GM19463 (cell line): Measurements from ENCODE around the gene NCAM1.
"Not testable (repeated sequence)": the region's sequence is repeated elsewhere in the genome, so short reads cannot be mapped to it uniquely, and the experiment has no call there.

ENCODE experiments used
- ATAC-seq: cut with Tn5 transposase; IDR thresholded peaks from one replicate; pipeline ENCODE4 v1.9.1; 2021; ENCODE audit warnings: mild to moderate bottlenecking, moderate library complexity; ENCODE audit not compliant: unreplicated experiment

NCAM1 gene

DNA sequence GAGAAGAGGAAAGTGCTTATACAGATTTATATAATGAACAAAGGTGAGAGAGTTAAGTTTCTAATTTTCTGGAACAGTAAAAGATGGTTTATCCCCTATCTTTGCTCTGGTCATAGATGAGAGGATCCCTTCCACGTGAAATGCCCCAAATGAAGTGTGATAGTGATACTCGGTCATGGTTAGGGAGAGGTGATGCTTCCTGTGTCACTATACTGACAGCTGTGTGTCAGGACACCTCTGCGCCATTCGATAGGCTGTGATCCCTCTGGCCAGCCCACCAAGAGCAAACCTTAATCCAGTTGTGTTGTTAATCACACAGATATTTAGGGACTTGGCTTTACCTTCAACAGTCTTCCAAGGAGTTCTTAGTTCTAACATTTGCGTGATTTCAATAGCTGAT lies 57.7 kb downstream of the NCAM1 start:
- ATAC-seq: no peak

GRCh38 chr11:113019711-113020110 lies 58.5 kb downstream of the NCAM1 start:
- ATAC-seq: no peak

GRCh38 chr11:113021111-113021510 lies 59.9 kb downstream of the NCAM1 start:
- ATAC-seq: no peak

GRCh38 chr11:113022262-113022661 lies 61.0 kb downstream of the NCAM1 start:
- no peak for ATAC-seq

- ATAC-seq: no peak
Measured at GRCh38 chr11:113023228-113023627, 62.0 kb downstream of the NCAM1 start.

DNA sequence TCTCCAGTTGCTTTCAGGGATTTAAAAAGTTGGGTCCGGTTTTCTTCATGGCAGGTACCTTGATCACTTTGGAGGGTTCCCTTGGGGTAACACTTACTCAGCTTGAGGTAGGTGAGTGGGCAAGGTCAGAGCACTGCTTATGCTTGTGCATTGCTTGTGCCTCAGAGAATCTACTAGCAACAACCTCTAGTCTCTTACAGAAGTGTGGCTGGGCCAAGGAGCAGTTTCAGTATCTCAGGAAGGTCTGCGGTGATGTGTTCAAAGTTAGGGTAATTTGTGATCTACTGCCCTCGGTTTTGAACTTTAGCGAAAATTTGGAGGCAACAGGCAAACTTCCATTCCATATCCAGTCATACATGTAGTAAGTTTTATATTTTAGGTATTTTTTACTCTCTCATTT lies 62.8 kb downstream of the NCAM1 start:
- no peak for ATAC-seq

DNA sequence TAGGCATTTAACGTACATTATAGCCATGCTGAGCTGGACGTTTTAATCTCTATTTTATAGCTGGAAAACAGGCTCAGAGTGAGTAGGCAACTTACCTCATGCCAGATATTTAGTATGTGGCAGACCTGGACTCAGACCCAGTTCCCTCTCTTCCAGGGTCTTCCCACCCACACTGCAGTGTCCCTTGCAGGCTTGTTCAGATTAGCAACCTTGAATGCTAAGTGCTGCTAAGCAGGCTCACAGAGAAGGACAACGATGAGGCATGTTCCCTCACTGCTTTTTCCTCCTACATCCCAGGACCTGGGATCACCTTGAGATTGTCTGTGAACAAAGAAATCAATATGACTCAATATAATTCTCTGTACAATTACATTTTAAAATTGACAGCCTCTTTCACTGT lies 65.6 kb downstream of the NCAM1 start:
- ATAC-seq: no peak

- ATAC-seq: no peak
Measured at GRCh38 chr11:113034576-113034975, 73.4 kb downstream of the NCAM1 start.

DNA sequence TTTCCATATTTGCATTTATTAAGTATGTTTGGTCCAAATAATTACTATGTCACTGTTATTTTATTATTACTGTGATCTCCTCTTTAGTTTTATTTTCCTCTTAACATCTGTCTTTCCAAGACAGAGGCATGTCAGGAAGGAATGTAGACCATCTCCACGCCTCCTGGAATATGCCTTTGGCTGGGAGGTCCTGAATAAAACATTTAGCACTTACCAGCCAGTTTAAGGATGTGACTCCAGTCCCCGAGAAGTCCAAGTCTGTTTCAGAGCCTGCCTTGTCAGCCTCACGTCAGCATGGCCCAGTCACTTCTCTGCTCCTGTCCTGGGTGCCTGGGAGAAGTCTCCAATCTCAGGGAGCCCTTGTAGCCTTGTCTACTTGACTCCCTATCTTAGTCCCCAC lies 74.5 kb downstream of the NCAM1 start:
- no peak for ATAC-seq

GRCh38 chr11:113043698-113044097 lies 82.5 kb downstream of the NCAM1 start:
- no peak for ATAC-seq

DNA sequence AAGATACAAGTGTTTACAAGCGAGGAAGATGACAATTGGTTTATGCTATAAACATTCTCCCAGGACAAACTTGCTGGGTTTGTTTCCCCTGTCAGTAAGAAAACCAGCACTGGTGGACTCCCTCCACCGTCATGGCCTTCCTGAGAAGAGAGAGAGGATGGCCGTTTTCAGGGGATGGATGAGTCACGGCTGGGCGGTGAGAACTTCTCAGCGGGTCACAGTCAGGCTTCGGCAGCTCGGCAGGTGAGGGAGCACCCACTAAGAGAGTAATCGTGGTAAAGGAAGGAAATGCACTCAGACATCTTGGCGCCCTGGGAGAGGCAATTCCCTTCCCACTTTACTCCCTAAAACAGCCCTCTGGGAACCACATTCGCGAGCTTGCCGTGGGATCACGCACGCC lies 83.9 kb downstream of the NCAM1 start:
- ATAC-seq: no peak

- ATAC-seq: no peak
Measured at GRCh38 chr11:113046866-113047265, 85.6 kb downstream of the NCAM1 start.

DNA sequence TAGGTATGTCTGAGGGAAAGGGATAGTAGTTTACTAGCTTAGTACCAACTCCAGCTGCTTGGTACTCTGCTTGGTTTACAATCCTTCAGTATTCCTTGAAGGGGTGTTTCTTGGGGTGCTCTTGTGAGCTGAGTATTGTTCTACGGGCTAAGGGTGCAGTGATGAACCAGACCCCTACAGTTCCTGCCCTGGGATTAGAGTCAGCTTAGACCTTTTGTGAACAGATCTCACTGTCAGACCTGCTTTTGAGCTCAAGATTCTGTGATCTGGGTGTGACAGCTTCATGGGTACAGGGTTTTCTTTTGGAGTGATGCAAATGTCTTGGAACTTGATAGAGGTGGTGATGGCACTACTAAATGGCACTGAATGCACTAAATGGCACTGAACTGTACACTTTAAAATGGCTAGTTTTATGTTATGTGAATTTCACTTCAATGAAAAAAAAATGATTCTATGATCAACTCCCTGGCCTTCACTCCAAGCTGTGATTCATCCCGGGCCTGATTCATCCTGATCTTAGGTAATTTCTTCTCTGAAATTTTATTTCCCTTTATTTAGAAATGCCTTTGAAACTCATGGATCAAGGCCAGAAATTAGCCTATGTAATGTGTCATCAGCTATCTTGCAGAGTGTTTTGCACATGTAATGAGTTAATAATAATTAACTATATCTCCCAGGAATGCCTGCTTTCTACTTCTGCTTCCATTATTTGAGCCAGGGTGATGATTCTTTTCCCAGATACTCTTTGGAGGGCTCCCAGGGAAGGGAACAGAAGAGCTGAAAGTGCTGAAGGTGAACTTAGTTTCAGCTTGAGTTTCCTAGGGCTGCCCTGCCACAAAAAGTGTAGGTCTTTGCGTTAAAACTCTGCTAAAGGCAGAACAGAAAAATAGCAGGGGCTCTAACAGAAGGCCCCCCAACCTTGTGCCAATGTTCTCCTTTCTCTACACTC lies 87.9 kb downstream of the NCAM1 start:
- ATAC-seq: no peak

DNA sequence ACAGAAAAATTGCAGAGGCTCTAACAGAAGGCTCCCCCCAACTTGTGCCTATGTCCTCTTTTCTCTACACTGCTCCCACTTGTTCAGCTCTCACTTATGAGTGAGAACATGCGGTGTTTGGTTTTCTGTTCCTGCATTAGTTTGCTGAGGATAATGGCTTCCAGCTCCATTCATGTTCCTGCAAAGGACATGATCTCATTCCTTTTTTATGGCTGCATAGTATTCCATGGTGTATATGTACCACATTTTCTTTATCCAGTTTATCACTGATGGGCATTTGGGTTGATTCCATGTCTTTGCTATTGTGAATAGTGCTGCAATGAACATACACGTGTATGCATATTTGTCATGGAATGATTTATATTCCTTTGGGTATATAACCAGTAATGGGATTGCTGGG lies 91.8 kb downstream of the NCAM1 start:
- ATAC-seq: not testable (repeated sequence)

GRCh38 chr11:113057038-113057437 lies 95.8 kb downstream of the NCAM1 start:
- no peak for ATAC-seq

DNA sequence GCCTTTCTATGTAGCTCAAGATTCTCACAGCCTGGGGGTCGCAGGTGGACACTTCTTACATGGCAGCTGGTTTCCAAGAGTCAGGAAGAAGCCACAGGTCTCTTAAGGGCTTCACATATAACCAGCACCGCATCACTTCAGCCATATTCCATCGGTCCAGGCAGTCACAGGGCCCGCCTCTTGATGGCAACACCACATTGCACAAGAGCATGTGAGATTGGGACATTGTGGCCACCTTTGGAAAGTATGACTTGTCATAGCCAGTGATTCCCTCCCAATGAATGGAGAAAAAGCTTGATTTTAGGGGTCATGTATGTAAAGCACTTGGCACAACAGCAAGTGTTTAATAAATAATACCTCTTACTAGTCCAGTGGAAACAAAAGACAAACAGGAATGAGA lies 98.3 kb downstream of the NCAM1 start:
- no peak for ATAC-seq

GRCh38 chr11:113065330-113065729 lies 104.1 kb downstream of the NCAM1 start:
- no peak for ATAC-seq

- ATAC-seq: no peak
Measured at GRCh38 chr11:113072237-113072858, 111.1 kb downstream of the NCAM1 start.

DNA sequence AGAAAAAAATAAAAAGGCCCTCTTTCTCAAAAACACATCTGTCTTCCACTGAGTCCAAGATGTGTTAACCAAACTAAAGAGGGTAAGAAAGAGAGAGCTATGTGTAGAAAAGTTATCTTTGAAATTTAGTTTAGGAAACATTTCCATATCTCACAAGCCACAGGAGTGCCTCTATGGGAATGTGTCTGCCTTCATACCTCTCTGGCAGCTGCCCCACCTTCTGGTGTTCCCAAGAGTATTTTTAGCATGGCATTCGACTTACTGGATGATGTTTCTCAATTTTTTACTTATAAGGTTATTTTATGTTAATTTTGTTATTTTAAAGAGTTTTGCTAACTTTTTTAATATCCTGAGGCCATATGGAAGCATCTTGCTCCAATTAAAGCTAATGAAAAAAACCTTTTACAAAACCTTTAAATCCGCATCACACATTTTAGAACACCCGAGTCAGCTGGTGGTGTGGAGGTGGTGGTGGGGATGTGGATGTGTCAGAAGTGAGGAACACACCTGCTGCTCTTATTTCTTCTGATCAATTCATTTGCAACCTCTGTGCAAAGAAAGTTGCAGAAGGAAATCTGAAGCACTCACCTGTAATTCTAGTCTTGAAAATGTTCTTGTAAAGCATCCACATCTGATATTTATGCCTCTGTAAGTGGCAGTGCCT lies 112.2 kb downstream of the NCAM1 start:
- no peak for ATAC-seq

GRCh38 chr11:113075586-113076095 lies 114.4 kb downstream of the NCAM1 start:
- ATAC-seq: no peak

GRCh38 chr11:113077379-113077778 lies 116.2 kb downstream of the NCAM1 start:
- ATAC-seq: no peak
